Measurements from ENCODE around the gene ZNF541. TPM values are rescaled to one million over a fixed set of nuclear protein-coding genes. Genes with fewer than 3 reads are reported as not detected.

Gene ZNF541
- total and polyA plus RNA-seq, 2 donors (not counting 3 experiments of a cell fraction or from before 2014, with no cell fraction given) = 0.03 to 0.13 TPM

DNA sequence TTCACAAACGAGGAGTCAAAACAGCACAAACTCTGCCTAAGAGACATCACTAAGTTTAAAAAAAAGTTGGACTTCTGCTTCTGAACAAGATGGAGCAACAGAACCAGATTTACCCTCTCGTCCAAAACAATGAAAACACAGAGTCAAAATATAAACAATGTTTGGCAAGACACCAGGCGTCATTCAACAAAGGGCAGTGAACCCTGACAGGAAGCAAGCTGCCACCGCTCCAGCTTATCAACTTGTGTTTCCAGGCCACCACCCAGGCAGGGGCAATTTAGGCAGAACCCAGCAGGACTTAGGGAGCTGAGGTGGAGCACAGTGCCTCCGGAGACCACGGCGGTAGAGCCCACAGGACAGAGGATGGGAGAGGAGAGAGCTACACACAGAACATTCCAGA lies 49.5 kb downstream of the ZNF541 start:
- dilution Hi-C loops (cut with MboI; ENCODE audit: extremely low pct_ligation_motif_present, low sequenced_read_pairs) = no loop called here
- H3K27ac ChIP-seq (ENCODE audit: insufficient read depth, low read depth, low read length) = no peak overlapping the region
- peak overlapping the region; percentile 78 for H2AFZ ChIP-seq (ENCODE audit: low read depth, low read length)
- FAIRE-seq (peak; percentile 85), DNase-seq (ENCODE audit: low read depth, low spot score) (peak; percentile 65)
- CTCF ChIA-PET = interaction anchor here (0.8 to 1.6 kb wide), 5 partner anchors 8 to 87 kb away, joined by 3 to 14 read pairs (median 6); partner anchors contain the start of gene NAPA
- no peak overlapping the region for H3K9ac ChIP-seq (replicated peaks; ENCODE audit: extremely low read depth, insufficient read depth, low read length)
- H3K4me2 ChIP-seq (ENCODE audit: insufficient read depth, low read length) = peak overlapping the region; percentile 42
- H3K4me3 ChIP-seq (replicated peaks in 1 of 3; ENCODE audit: insufficient read depth in 1 of 3, low read depth in 1 of 3, low read length in 3 of 3) = no peak overlapping the region
- no peaks in the 10 kb centered on the region for H3K79me2 ChIP-seq (ENCODE audit: control insufficient read depth, insufficient read depth, low read length)
- H3K9me1 ChIP-seq (replicated peaks; ENCODE audit: control insufficient read depth, extremely low read depth, insufficient read depth, low read length) = no peaks in the 10 kb centered on the region
- peaks cover 0 to 2% of the 10 kb centered on the region in 2 experiments for H3K27me3 ChIP-seq (ENCODE audit: control insufficient read depth in 2 of 2, insufficient read depth in 2 of 2, low read length in 2 of 2)
- intact Hi-C loops (cut with micrococcal nuclease) = no loop called here
- H3K4me1 ChIP-seq (ENCODE audit: control insufficient read depth, extremely low read depth, insufficient read depth, low read length) = peaks cover 9% of the 10 kb centered on the region
- H3K36me3 ChIP-seq (ENCODE audit: control insufficient read depth in 2 of 2, extremely low read depth in 1 of 2, insufficient read depth in 2 of 2, low read length in 2 of 2) = no peaks in the 10 kb centered on the region
- no peak for TF ChIP-seq EZH2 (IDR thresholded peaks at IDR 0.05; ENCODE audit: borderline replicate concordance, low read depth, low read length, severe bottlenecking)
- no peak for TF ChIP-seq MAX (IDR thresholded peaks at IDR 0.05; ENCODE audit: insufficient read depth, insufficient read length)
- no peak for TF ChIP-seq FOS (IDR thresholded peaks at IDR 0.05; ENCODE audit: borderline replicate concordance, insufficient read depth, low read length)
- TF ChIP-seq GATA2 (IDR thresholded peaks at IDR 0.05; ENCODE audit: insufficient read depth, insufficient read length, low read depth, low read length) = no peak
- TF ChIP-seq POLR2A (IDR thresholded peaks at IDR 0.05; ENCODE audit: low read depth, low read length) = no peak
- TF ChIP-seq, protein P1, sequence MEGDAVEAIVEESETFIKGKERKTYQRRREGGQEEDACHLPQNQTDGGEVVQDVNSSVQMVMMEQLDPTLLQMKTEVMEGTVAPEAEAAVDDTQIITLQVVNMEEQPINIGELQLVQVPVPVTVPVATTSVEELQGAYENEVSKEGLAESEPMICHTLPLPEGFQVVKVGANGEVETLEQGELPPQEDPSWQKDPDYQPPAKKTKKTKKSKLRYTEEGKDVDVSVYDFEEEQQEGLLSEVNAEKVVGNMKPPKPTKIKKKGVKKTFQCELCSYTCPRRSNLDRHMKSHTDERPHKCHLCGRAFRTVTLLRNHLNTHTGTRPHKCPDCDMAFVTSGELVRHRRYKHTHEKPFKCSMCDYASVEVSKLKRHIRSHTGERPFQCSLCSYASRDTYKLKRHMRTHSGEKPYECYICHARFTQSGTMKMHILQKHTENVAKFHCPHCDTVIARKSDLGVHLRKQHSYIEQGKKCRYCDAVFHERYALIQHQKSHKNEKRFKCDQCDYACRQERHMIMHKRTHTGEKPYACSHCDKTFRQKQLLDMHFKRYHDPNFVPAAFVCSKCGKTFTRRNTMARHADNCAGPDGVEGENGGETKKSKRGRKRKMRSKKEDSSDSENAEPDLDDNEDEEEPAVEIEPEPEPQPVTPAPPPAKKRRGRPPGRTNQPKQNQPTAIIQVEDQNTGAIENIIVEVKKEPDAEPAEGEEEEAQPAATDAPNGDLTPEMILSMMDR (IDR thresholded peaks at IDR 0.05; ENCODE audit: extremely low read depth in 1 of 2, insufficient read depth in 1 of 2, low read depth in 1 of 2, low read length in 2 of 2) = no peak
- TF ChIP-seq JUN (IDR thresholded peaks at IDR 0.05; ENCODE audit: borderline replicate concordance, insufficient read depth, insufficient read length, low read depth) = no peak
- TF ChIP-seq POLR2AphosphoS5 (IDR thresholded peaks at IDR 0.05; ENCODE audit: insufficient read depth, low read depth, low read length) = no peak
- no peak for TF ChIP-seq MYC (IDR thresholded peaks at IDR 0.05; ENCODE audit: low read depth, low read length)
- POLR2A ChIA-PET = no interaction called here
- no TSS peak for BruUV-seq (replicated peaks)
- no peaks in the 10 kb centered on the region for H3K9me3 ChIP-seq (replicated peaks; ENCODE audit: control insufficient read depth, insufficient read depth, low read length)
- H4K20me1 ChIP-seq (replicated peaks; ENCODE audit: control insufficient read depth, extremely low read depth, insufficient read depth, low read length) = no peaks in the 10 kb centered on the region

Small RNAs within 50 kb of the gene (small RNA-seq; reads per million reads assigned to genes)
- not detected for gene RN7SL322P (ENCODE audit: insufficient read depth, insufficient read length, low read depth, low replicate concordance)

Other genes with a start within 250 kb of the ZNF541 start
- gene C5AR2, start 241.0 kb downstream of the ZNF541 start, total RNA-seq = not detected in 2 replicates
- gene C5AR2, start 241.0 kb downstream of the ZNF541 start, polyA plus RNA-seq = not detected in 2 replicates
- 15.8 and 20.7 TPM in 2 replicates for gene DHX34, start 223.8 kb downstream of the ZNF541 start, total RNA-seq
- 12.8 and 15.9 TPM in 2 replicates for gene DHX34, start 223.8 kb downstream of the ZNF541 start, polyA plus RNA-seq
- 0.42 TPM in 1 of 2 replicates, not detected in the other for gene MEIS3, start 153.6 kb downstream of the ZNF541 start, total RNA-seq
- not detected in 2 replicates for gene MEIS3, start 153.6 kb downstream of the ZNF541 start, polyA plus RNA-seq
- not detected in 2 replicates for gene SLC8A2, start 101.3 kb downstream of the ZNF541 start, total RNA-seq
- gene SLC8A2, start 101.3 kb downstream of the ZNF541 start, polyA plus RNA-seq = not detected in 2 replicates
- gene KPTN, start 88.9 kb downstream of the ZNF541 start, total RNA-seq = 13.7 and 15.5 TPM in 2 replicates
- 14.7 and 15.7 TPM in 2 replicates for gene KPTN, start 88.9 kb downstream of the ZNF541 start, polyA plus RNA-seq
- gene NAPA, start 58.1 kb downstream of the ZNF541 start, total RNA-seq = 107 TPM in 2 replicates
- gene NAPA, start 58.1 kb downstream of the ZNF541 start, polyA plus RNA-seq = 154 and 172 TPM in 2 replicates
- gene BICRA, start 36.0 kb upstream of the ZNF541 start, total RNA-seq = 20.5 and 27.0 TPM in 2 replicates
- gene BICRA, start 36.0 kb upstream of the ZNF541 start, polyA plus RNA-seq = 2.0 and 3.8 TPM in 2 replicates
- 220 TPM in 2 replicates for gene EHD2, start 140.3 kb upstream of the ZNF541 start, total RNA-seq
- gene EHD2, start 140.3 kb upstream of the ZNF541 start, polyA plus RNA-seq = 105 and 110 TPM in 2 replicates
- 150 and 189 TPM in 2 replicates for gene NOP53, start 172.4 kb upstream of the ZNF541 start, total RNA-seq
- 119 and 127 TPM in 2 replicates for gene NOP53, start 172.4 kb upstream of the ZNF541 start, polyA plus RNA-seq
- gene SELENOW, start 205.6 kb upstream of the ZNF541 start, total RNA-seq = 220 and 316 TPM in 2 replicates
- 613 and 629 TPM in 2 replicates for gene SELENOW, start 205.6 kb upstream of the ZNF541 start, polyA plus RNA-seq
- not detected in 2 replicates for gene TPRX1, start 231.4 kb upstream of the ZNF541 start, total RNA-seq
- gene TPRX1, start 231.4 kb upstream of the ZNF541 start, polyA plus RNA-seq = not detected in 2 replicates
- gene CRX, start 248.8 kb upstream of the ZNF541 start, total RNA-seq = not detected in 2 replicates
- not detected in 2 replicates for gene CRX, start 248.8 kb upstream of the ZNF541 start, polyA plus RNA-seq